Activated CD4-positive, alpha-beta T cell treated with anti-CD3 and anti-CD28 coated beads for 48 hours (primary cell): Measurements from ENCODE around the gene TSR1.
A peak's percentile ranks its signal among the peaks of the same experiment; 100 is the strongest.

Source experiments
- DNase-seq: peaks from one replicate; pipeline ENCODE4 v3.0.0-alpha.2; 2020

Gene TSR1

DNA sequence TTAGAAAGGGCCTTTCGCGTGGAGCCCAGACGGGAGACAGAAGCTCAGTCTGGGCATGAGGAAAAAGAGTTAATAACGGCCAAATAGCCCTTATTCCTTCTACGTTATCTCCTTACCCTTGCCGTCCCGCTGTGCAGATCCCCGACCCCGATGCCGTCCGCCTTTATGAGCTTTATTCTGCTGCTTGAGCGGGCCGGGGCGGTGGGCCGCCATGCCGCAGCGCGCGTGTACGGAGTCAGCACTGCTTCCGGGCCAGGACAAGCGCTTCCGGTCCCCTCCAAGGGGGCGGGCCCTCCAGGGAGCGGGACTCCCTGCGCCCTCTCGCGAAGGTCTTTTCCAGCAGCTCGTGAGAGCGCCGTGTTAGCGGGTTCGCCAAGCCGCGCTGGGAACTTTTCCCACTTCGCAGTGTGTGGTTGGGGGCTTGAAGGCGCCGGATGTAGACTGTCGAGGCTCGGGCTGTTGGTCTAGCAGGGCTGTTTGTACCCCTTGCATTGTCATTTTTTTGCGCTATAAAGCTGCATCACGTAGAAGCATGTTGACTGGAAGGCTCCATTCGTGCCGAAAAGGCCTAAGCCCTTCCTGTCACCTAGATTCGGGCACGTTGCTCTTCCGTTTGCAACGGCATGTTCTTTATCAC is at the start of gene TSR1:
TSR1 (minus strand) TSS at position 243 of the 637 bp plus-strand sequence; CDS start at position 213, 30 bp downstream.
- peak; percentile 94 for DNase-seq

DNA sequence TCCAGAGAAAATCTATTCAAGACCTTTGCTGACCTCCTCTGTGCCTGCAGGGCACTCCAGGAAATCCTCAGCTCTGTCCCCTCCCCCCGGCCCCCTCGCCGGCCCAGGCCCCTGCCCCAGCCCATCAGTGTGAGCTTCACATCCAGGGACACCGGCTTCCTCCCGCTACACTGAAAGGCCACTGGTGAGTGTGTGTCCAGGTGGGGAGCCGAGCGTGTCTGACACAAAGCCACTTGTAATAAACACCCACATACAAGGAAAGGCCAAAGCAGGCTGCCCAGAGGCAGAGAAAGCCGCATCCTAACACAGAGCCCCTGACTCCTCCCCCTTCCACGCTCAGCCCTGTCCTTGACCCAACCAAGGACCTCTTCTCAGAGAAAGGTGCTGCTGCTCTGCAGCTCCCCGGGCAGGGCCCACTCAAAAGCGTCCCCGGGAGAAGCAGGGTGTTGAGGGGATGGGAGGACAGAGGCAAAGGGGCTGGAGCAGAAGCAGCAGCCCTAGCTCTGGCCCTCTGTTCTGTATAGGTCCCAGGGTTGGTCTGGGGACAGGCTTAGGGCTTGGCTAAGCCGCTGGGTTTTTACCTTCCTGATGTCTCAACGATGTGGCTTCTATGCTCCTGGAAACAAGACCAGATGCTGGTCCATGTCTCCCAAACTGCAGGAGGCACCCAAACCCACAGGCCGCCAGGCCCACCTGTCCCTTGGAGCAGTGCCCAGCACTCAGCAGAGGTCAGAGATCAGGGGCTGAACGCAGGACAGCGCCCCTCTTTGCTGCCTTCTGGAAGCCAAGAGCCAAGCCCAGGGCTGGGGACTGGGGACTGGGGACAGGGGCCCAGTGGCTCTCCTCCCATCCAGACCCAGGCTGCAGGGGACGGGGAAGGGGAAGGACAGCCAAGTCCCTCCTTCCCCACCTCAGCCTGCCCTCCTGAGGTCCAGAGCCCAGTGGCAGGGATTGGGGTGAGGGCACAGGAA is 49.3 kb upstream of the TSR1 start:
- DNase-seq, result no peak

DNA sequence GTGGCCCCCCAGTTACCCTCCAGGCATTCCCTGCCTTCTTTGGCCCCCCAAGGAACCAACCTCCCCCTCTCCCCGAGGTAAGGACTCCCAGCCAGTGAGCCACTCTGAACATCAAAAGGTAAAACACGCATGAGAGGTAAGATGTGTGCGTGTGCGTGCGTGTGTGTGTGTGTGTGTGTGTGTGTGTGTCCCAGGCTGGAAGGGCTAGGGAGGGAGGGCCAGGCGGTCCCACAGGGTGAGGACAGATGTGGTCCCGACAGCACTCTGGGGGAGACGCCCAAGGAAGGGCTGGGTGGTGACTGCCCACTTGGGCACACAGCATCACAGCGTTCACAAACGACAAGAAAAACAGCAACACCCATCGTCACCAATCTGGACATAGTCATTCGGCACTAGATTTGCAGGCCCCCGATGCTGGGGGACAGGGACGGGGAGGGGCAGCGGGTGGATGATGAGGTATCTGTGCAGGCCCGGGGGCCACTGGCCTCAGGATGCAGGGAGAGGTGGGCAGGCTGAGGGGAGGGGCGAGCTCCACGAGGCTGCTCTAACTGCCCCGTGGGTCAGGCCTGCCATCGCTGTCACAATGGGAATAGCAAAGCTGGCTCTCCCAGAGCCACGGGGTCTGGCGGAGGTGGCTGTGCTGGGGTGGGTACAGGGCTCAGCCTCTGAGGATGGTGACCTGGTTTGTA is 48.3 kb upstream of the TSR1 start:
- DNase-seq, result no peak

DNA sequence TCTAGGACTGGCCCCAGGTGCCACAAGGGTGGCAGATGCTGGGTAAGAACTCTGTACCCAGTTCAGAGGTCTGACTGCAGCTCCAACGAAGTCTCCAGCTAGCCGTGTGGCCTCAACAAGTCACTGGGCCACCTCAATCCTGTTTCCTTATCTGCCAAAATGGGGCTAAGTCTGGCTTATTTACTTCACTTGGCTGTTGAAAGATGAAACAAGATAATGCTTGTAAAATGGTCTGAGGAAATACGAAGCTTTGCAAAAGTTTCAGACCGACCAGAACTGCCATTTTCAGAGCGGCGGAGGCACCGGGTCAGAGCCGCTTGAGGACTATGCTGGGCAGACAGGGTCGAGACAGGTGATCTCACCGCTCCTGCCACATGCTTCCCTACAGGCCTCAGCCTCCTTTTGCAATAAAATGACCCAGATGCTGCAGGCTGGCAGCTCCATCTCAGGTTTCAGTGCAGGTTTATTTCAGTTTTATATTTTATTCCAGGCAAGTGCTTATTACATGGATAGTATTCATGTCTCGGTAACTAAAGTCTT is 47.4 kb upstream of the TSR1 start:
- DNase-seq, result no peak

DNA sequence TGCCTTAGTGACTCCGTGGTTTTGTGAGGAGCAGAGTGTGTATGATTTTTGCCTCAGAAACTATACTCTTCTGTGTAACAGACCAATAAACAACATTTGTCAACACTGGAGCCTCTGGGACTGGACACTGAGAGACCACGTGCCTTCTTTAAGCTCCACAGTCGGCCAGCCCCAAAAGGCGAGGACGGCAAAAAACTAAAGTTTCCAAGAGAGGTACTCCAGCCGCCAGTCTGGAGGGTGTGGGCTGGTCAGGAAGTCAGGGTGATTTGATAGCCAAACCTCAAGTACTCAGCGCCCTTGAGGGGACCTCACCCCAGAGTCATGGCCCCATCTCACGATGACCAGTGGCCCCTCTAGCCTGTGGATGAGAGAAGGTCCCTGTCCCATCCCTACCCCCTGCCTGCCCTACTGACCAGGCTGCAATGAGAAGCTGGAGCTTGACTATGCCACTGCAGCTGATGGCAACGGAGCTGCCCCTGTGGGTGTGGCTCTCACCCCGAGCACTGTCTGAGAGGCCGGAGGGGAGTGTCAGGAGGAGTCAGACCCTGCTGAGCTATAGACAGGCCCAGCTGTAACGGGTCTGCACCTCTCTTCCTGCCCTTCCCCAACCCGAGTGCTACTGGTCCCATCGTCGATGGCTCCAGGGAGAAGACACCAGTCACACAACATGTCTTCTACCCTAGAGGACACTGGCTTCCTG is 44.8 kb upstream of the TSR1 start:
- no peak for DNase-seq

DNA sequence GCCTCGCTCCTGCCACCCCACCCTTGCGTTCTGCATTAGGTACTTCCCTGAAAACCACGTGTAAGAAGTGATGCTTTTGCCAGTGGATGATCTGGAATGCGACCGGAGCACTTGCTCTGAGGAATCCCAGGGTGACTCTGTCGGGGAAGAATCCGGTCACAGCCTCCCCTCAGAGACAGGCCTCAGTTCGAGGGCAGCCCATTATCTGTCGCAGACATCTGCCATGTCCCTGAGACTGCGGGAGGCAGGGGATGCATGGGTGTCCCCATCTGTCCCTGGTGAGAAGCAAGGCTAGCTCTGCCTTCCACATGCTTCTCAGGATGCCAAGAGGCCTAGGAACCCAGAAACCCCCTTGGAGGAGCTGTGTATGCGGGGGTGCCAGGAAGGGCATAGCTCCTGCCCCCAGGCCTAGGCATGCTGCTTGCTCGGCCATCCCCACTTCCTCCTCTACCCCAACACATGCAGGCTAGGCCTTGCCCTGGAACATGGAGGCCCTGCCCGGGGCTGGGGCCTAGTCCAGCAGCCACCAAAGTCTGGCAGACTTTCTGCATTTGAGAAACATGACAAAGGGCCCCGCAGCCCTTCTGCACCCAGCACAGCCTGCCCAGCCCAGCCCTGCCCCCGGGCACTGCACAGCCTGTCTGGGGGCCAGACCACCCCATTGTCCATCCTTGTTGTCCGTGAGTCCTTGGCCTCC is 44.1 kb upstream of the TSR1 start:
- DNase-seq, result no peak

DNA sequence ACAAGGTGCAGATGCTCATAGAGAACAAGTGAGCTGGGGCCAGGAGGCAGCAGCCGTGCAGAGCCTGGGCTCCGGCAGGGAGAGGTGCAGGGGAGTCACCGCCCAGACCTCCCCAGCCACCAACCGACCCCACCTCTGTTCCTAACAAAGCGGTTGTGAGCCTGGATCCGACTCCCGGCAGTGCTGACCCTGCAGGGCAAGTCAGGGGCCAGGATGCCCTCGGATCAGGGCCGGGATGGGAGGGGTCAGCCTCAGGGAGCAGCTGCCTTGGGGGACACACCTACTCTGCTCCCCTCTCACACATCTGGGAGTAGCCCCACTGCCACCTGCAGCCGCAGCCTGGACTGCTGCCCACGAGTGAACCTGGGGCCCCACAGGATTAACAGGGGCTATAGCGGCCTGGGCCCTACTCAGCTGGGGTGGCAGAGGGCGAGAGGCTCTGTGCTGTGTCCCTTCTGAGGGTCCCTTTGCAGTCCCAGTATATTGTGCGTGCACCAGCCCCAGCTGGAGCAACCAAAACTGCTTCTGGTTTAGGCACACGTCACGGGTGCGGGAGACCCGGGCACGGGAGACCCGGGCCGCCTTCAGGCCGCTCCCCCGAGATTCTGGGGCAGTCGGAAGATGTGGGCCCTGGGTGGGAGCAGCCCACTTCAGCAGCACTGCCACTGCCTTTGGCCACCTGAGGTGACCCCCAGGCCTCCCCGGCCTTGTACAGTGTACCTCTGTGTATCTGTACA is 43.4 kb upstream of the TSR1 start:
- DNase-seq, result no peak

DNA sequence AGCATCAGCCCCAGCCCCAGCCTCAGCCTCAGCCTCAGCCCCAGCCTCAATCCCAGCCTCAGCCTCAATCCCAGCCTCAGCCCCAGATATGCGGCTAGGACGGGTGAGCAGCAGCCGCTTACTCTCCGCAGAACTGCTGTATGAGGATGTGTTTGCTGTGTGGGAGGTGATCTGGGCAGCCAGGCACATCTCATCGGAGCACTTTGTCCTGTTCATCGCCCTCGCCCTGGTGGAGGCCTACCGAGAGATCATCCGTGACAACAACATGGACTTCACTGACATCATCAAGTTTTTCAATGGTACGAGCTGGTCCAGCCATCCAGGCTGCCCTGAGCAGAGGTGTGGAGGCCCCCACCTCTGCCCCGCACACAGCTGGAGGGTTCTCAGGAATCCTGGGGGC is 42.6 kb upstream of the TSR1 start:
- DNase-seq, result no peak

DNA sequence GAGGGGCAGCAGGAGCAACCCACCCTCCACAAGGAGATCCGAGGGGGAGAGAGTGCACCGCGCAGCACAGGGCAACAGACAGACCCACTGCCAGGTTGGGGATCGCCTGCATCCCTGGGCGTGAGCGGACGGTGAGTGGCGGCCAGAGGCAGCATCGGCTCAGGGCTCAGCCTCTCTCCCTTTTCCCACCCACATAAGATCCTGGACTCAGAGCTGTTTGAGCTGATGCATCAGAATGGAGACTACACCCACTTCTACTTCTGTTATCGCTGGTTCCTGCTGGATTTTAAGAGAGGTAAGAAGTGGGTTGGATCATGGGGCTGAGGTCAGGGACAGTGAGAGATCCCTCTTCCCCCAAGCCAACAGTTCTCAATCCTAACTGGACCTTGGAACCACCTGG is 41.4 kb upstream of the TSR1 start:
- no peak for DNase-seq

DNA sequence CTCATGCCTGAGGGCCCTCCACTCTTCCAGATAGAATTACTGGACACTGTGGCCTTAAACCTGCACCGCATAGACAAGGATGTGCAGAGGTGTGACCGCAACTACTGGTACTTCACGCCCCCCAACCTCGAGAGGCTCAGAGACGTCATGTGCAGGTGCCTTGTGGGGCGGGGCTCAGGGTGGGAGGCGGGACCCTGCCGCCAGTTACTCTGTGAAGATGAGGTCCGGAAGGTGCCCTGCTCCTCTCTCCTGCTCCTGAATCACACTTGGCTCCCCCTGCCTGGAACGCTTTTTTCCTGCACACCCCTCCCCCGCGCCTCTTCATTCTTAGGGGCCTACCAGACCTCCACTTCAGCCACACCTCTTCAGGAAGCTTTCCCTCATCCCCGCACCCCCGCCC is 39.9 kb upstream of the TSR1 start:
- no peak for DNase-seq

DNA sequence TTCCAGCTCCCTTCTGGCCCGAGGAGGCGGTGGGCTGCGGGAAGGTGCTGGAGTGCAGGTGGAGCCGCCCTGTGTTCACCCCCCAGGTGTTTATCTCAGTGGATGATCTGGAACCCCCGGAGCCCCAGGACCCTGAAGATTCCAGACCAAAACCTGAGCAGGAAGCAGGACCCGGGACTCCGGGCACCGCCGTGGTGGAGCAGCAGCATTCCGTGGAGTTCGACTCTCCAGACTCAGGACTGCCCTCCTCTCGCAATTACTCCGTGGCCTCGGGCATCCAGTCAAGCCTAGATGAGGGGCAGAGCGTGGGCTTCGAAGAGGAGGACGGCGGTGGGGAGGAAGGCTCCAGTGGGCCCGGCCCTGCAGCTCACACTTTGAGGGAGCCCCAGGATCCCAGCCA is 39.1 kb upstream of the TSR1 start:
- DNase-seq, result no peak

DNA sequence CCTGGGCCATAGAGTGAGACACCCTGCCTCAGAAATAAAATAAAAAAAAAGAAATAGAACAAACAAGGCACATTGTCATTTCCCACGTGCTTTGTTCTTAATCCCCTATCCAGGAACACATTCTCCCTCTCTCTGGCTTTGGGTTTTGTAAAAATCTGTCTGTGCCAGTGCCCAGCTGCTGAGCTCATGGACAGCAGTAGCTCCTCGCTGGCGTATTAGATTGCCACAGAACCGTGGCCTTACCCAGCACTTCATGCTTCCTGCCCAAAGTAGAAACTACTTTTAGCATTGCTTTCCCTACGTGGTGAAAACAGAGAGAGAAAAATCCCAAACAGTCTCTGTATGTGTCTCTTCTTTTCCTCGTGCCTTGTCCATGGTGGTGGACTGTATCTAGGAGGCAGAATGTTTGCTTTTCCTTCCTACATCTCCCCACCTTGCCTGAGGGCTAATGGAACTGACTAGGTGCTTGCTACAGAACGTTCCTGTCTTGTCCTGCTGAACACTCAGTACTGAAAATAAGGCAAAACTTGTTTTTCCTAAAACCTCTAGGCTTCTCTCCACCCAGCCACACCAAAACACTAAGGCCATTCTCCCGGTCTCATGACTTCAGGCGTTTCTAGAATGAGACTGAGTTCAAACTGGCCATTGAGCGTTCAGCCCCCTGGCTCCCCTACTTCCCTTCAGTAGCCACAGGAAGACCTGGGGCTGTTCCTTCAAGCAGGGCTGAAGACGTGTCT is 38.5 kb upstream of the TSR1 start:
- no peak for DNase-seq

DNA sequence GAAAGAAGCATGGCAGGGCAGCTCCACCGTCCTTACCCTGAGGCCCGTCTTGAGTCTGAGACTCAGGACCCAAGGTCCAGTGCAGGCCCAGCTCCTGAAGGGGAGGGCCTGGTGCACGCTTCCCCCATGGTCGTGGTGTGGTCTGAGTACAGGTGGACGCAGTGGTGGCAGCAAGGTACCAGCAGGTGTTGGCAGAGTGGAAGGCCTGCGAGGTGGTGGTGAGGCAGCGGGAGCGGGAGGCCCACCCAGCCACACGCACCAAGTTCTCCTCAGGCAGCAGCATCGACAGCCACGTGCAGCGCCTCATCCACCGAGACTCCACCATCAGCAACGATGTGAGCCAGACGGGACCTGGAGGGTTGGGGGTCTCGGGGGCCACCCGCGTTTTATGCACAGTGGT is 36.9 kb upstream of the TSR1 start:
- DNase-seq, result no peak

DNA sequence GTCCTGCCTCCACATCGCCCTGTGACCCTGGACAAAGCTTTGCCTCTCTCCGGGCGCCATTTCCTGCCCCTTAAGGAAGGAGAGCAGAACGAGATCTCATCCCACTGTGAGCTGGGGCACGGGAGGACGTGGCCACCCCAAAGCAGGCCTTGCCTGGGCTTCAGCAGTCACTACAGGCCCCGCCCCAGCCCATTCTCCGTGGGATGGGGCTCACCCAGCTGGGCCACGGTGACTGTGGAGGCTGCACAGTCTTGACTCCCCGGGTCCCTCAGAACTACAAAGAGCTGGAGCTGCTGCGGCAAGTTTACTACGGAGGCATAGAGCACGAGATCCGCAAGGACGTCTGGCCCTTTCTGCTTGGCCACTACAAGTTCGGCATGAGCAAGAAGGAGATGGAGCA is 36.4 kb upstream of the TSR1 start:
- DNase-seq, result no peak

DNA sequence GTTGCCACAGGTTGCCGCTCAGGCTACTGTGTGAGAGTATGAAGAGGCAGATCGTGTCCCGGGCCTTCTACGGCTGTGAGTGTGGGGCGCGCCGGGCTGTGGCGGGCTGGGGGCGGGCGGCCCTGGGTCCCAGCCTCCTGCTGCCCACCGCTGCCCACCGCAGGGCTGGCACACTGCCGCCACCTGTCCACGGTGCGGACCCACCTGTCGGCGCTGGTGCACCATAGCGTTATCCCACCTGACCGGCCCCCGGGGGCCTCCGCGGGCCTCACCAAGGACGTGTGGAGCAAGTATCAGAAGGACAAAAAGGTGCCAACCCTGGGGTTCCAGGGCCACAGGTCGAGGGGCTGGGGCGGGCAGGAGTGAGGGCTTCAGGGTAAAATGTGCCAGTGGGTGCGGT is 35.9 kb upstream of the TSR1 start:
- DNase-seq, result no peak

DNA sequence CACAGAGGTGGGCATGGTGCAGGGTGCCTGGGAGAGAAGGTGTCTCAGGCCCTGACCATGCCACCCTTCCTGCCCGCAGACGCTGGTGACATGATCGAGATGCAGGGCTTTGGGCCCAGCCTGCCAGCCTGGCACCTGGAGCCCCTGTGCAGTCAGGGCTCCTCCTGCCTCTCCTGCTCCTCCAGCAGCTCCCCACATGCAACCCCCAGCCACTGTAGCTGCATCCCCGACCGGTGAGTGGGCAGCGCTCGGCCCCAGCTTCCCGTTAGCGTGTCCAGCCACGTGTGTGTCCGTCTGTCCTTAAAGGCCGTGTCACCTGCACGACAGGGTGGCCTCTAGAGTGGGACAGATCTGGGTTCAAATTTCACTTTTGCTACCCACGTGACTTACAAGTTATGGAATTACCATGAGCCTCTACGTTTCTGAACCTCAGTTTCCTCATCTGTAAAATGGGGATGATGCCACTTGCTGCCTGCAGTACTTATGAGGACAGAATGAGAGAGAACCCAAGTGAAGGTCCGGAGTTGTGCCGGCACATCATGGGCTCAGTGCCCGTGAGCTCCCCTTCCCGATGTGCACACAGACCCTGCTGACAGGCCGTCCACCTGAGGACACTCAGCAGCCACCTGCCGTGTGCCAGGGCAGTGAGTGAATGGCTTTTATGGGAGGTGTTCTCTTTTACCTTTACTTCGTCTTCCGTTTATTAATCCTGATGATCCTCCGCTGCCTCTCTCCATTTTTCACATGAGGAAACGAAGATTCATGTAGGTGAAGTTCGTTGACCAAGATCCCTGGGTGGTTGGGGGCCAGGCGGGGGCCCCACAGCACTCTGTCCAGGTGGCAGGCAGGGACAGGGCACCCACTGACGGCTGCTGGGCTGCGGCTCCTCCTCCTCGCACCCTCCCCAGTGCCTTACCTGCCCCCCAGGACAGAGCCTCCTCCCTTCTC is 35.2 kb upstream of the TSR1 start:
- no peak for DNase-seq

DNA sequence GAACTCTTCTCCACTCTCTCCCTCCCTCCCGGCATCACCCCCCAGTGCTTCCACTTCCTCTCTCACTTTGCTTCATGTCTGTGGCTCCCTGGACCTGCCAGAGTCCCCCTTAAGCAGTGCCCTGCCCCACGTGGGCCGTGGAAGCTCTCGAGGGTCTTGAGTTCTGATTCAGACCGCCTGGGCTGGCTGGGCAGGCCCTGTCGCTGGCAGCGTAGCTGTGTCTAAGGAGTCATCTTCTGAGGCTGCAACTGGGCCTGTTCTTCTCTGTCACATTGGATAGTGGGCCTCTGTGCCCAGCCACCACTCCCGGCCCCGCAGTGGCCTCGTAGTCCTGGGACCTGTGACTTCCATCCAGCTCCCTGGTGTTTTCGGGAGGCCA is 33.9 kb upstream of the TSR1 start:
- DNase-seq, result no peak

DNA sequence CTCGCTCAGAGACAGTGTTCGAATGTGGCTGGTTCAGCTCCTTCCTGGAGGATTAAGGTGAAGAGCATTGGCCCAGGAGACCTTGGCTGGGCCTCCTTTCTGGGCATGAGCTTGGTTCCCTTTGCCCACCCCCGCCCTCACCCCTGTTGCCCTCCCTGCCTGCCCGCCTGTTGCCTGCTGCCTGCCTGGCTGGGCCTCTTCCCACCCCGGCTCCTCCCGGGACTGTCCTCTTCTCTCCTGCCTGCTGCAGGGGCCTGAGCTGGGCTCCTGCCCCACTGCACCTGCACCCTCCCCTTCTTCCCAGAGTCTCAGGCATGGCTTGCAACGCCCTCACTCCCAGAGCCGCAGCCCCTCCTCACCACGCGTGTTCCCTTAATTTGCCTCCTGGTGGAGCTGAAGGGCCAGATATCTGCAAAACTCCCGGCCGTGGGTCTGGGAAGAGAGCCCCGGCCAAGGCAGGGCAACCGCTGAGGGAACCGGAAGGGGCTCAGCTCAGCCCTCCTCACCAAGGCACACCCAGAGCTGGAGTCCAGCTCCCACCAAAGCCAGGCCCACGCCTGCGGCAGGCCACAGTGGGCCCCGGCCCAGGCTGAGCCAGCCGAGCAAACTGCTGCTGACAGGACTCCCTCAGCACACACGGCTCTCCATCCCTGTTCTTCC is 33.4 kb upstream of the TSR1 start:
- no peak for DNase-seq

DNA sequence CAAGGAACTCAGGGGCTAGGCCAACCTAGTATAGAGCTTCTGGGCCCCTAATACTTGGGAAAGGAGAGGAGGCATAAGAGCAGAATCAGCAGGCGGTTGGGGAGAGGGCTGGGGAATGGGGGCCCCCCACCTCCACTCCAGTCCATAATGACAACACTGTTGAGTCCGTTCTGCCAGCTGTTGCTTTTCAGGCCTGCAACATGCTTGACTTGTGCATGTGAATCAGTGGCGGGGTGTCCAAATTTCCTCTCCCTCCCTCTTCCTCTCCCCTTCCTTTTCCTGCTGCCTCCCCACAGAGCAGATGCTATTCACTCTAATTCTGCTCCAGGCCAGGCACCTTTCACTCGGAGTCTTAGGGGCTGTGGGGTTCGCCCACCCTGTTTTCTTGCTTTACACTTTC is 32.8 kb upstream of the TSR1 start:
- no peak for DNase-seq
